LNCAP (cell line): ENCODE measurements around the gene SORCS2.

Experiments
- CTCF ChIP-seq: fragments of 450-650 bp; IDR thresholded peaks from 2 replicates; pipeline ENCODE4 v1.5.1; 2017; ENCODE audit warnings: mild to moderate bottlenecking

The SORCS2 gene

GRCh38 chr4:7663075-7663541, 470.8 kb downstream of the SORCS2 start:
- no peak for TF ChIP-seq CTCF

- no peak for TF ChIP-seq CTCF
Observed at GRCh38 chr4:7664106-7664505, 471.8 kb downstream of the SORCS2 start.

- TF ChIP-seq CTCF: no peak
Observed at GRCh38 chr4:7665321-7665720, 473.0 kb downstream of the SORCS2 start.

- TF ChIP-seq CTCF: no peak
Observed at GRCh38 chr4:7666011-7666410, 473.7 kb downstream of the SORCS2 start.

- TF ChIP-seq CTCF: no peak
Observed at GRCh38 chr4:7666744-7667143, 474.4 kb downstream of the SORCS2 start.

GRCh38 chr4:7668271-7668670, 475.9 kb downstream of the SORCS2 start:
- no peak for TF ChIP-seq CTCF

- no peak for TF ChIP-seq CTCF
Observed at GRCh38 chr4:7668826-7669225, 476.5 kb downstream of the SORCS2 start.

GRCh38 chr4:7672601-7673000, 480.3 kb downstream of the SORCS2 start:
- no peak for TF ChIP-seq CTCF
